Eye (tissue), 1 donor: ENCODE measurements around the gene BICD2.

Experiments used
- DNase-seq: peaks from one replicate; pipeline ENCODE4 v3.0.0-alpha.2; 2015

The BICD2 gene

GRCh38 chr9:92726348-92726747, 38.3 kb downstream of the BICD2 start:
- DNase-seq, result no peak

GRCh38 chr9:92725766-92726165, 38.9 kb downstream of the BICD2 start:
- no peak for DNase-seq

GRCh38 chr9:92725266-92725545, 39.4 kb downstream of the BICD2 start:
- DNase-seq, result no peak

- DNase-seq, result no peak
Observed at GRCh38 chr9:92724528-92725265, 39.9 kb downstream of the BICD2 start.

GRCh38 chr9:92723801-92724323, 40.8 kb downstream of the BICD2 start:
- no peak for DNase-seq

- DNase-seq, result no peak
Observed at GRCh38 chr9:92723299-92723625, 41.4 kb downstream of the BICD2 start.

GRCh38 chr9:92722386-92723298, 42.0 kb downstream of the BICD2 start:
- DNase-seq, result no peak

GRCh38 chr9:92721548-92721947, 43.1 kb downstream of the BICD2 start:
- DNase-seq, result no peak

- DNase-seq, result no peak
Observed at GRCh38 chr9:92720807-92721535, 43.7 kb downstream of the BICD2 start.

- no peak for DNase-seq
Observed at GRCh38 chr9:92720209-92720765, 44.3 kb downstream of the BICD2 start.

GRCh38 chr9:92719028-92719647, 45.5 kb downstream of the BICD2 start:
- DNase-seq, result no peak

- DNase-seq, result no peak
Observed at GRCh38 chr9:92718086-92719001, 46.3 kb downstream of the BICD2 start.

GRCh38 chr9:92717201-92718085, 47.2 kb downstream of the BICD2 start:
- no peak for DNase-seq

GRCh38 chr9:92716557-92716956, 48.1 kb downstream of the BICD2 start:
- DNase-seq, result peak; percentile 82

- no peak for DNase-seq
Observed at GRCh38 chr9:92715488-92716231, 49.0 kb downstream of the BICD2 start.

GRCh38 chr9:92714787-92715487, 49.7 kb downstream of the BICD2 start:
- no peak for DNase-seq

GRCh38 chr9:92714016-92714415, 50.6 kb downstream of the BICD2 start:
- no peak for DNase-seq

- no peak for DNase-seq
Observed at GRCh38 chr9:92713528-92713927, 51.1 kb downstream of the BICD2 start.

GRCh38 chr9:92712767-92713166, 51.9 kb downstream of the BICD2 start:
- DNase-seq, result no peak
